GM12878 (cell line): ENCODE data around the gene ARID5B. TPM values are rescaled to one million over a fixed set of nuclear protein-coding genes. Genes with fewer than 3 reads are reported as not detected.

Experiments used
- CBFB ChIP-seq: IDR thresholded peaks from 2 replicates; pipeline ENCODE4 v1.6.1; 2016; ENCODE audit warnings: antibody characterized with exemption, low read depth
- CREB1 ChIP-seq: IDR thresholded peaks from 2 replicates; pipeline ENCODE4 v1.6.1; 2012; ENCODE audit warnings: low read depth, mild to moderate bottlenecking, inconsistent platforms
- EED ChIP-seq: sonication (generic); IDR thresholded peaks from 2 replicates; pipeline ENCODE4 v1.6.1; 2016; ENCODE audit warnings: antibody characterized with exemption, low read depth
- PML ChIP-seq: IDR thresholded peaks from 2 replicates; pipeline ENCODE4 v1.6.1; 2012; ENCODE audit warnings: low read length, inconsistent platforms
- TARDBP ChIP-seq: IDR thresholded peaks from 2 replicates; pipeline ENCODE4 v1.6.1; 2016; ENCODE audit warnings: borderline replicate concordance
- polyA plus RNA-seq, 11 experiments: library from polyadenylated mRNA; depleted of rRNA in 4 of 11; unstranded in 6 of 11; stranded (reverse) in 5 of 11; fragments of >200 nt; fragmentation: Nextera tagmentation in 4 of 11; fragmentation: Illumina TruSeq in 1 of 11; extraction: Ambion mirVana in 4 of 11; extraction: Trizol in 1 of 11; gene quantifications; 1 replicate in 1 of 11; 2 replicates in 10 of 11; pipeline versions ENCODE4 v1.2.1 to v1.2.3, GENCODE V29; 2011 to 2016; ENCODE audit warnings: inconsistent platforms in 2 of 11, missing spikeins in 2 of 11, low read depth in 1 of 11
- total RNA-seq, 4 experiments: library from RNA; depleted of rRNA in 3 of 4; stranded (reverse); fragments of >200 nt in 3 of 4; fragmentation: Illumina TruSeq in 1 of 4; extraction: Trizol in 1 of 4; gene quantifications; 2 replicates each; pipeline versions ENCODE4 v1.2.1 to v1.2.3, GENCODE V29; 2013 to 2021
- TF ChIP-seq, protein P1 (sequence below): IDR thresholded peaks from 2 replicates; pipeline ENCODE4 v1.6.1; 2012; ENCODE audit warnings: low read depth, low read length, improper control_type of control experiment
- TF ChIP-seq, protein P2 (sequence below): fragments of 450-650 bp; IDR thresholded peaks from 2 replicates; pipeline ENCODE4 v1.6.1; 2018; ENCODE audit warnings: mild to moderate bottlenecking, low read depth, moderate library complexity; ENCODE audit not compliant: partially characterized antibody
- TF ChIP-seq, protein P3 (sequence below): fragments of 450-650 bp; IDR thresholded peaks from 2 replicates; pipeline ENCODE4 v1.6.1; 2017; ENCODE audit warnings: low read depth, mild to moderate bottlenecking, moderate library complexity

The ARID5B gene
- total and polyA plus RNA-seq, 10 of the 15 experiments (the other 5 are each of a cell fraction or from before 2014, with no cell fraction given): 2.7 to 8.5 (median 6.1) TPM

DNA sequence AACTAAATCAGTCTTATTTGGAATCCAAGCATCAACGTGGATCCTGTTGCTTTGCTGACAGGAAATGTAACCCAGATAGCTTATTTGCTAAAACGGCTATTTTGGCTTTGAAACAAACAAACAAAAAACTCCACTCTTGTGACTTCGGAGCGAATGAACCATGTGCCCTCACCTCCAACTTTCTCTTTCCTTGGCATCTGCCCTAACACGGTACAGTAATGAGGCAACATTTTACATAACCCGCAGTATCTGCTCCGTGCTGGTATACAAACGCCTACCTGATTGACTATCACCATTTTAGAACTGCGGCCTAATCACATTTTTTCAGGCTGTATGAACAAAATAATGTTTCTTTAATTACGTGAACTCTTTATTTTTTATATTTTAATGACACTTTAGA, 37.5 kb upstream of the ARID5B start (continued):
- TF ChIP-seq CREB1 (no peak), EED (no peak), CBFB (no peak), PML (no peak), TARDBP (no peak)
- TF ChIP-seq, protein P1, sequence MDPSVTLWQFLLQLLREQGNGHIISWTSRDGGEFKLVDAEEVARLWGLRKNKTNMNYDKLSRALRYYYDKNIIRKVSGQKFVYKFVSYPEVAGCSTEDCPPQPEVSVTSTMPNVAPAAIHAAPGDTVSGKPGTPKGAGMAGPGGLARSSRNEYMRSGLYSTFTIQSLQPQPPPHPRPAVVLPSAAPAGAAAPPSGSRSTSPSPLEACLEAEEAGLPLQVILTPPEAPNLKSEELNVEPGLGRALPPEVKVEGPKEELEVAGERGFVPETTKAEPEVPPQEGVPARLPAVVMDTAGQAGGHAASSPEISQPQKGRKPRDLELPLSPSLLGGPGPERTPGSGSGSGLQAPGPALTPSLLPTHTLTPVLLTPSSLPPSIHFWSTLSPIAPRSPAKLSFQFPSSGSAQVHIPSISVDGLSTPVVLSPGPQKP: no peak
- TF ChIP-seq, protein P2, sequence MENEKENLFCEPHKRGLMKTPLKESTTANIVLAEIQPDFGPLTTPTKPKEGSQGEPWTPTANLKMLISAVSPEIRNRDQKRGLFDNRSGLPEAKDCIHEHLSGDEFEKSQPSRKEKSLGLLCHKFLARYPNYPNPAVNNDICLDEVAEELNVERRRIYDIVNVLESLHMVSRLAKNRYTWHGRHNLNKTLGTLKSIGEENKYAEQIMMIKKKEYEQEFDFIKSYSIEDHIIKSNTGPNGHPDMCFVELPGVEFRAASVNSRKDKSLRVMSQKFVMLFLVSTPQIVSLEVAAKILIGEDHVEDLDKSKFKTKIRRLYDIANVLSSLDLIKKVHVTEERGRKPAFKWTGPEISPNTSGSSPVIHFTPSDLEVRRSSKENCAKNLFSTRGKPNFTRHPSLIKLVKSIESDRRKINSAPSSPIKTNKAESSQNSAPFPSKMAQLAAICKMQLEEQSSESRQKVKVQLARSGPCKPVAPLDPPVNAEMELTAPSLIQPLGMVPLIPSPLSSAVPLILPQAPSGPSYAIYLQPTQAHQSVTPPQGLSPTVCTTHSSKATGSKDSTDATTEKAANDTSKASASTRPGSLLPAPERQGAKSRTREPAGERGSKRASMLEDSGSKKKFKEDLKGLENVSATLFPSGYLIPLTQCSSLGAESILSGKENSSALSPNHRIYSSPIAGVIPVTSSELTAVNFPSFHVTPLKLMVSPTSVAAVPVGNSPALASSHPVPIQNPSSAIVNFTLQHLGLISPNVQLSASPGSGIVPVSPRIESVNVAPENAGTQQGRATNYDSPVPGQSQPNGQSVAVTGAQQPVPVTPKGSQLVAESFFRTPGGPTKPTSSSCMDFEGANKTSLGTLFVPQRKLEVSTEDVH: no peak
- TF ChIP-seq, protein P3, sequence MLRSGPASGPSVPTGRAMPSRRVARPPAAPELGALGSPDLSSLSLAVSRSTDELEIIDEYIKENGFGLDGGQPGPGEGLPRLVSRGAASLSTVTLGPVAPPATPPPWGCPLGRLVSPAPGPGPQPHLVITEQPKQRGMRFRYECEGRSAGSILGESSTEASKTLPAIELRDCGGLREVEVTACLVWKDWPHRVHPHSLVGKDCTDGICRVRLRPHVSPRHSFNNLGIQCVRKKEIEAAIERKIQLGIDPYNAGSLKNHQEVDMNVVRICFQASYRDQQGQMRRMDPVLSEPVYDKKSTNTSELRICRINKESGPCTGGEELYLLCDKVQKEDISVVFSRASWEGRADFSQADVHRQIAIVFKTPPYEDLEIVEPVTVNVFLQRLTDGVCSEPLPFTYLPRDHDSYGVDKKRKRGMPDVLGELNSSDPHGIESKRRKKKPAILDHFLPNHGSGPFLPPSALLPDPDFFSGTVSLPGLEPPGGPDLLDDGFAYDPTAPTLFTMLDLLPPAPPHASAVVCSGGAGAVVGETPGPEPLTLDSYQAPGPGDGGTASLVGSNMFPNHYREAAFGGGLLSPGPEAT: no peak
